ENCODE data around the gene PRDM7. TPM values are rescaled to one million over a fixed set of nuclear protein-coding genes. Genes with fewer than 3 reads are reported as not detected.

Gene PRDM7
- total RNA-seq, 1 experiment from 2014 or later = not detected

GRCh38 chr16:90023078-90023447 is 54.1 kb downstream of the PRDM7 start:
- DNase-seq (ENCODE audit: low spot score) = no peak
- ChIA-PET CTCF (interaction anchor here (0.7 kb wide), 1 partner anchor 86 kb away, joined by 5 read pairs; no protein-coding TSS in a partner anchor), POLR2A (ENCODE audit: low non-redundant PET) (interaction anchor here (0.6 kb wide), 1 partner anchor 15 kb away, joined by 8 read pairs; no protein-coding TSS in a partner anchor)
- Histone ChIP-seq H3K4me3 (ENCODE audit: low read depth, low read length, poor library complexity, severe bottlenecking) (peak overlapping the region; percentile 81), H3K27me3 (replicated peaks; ENCODE audit: insufficient read depth, low read depth, low read length, poor library complexity) (no peaks in the 10 kb centered on the region), H3K36me3 (ENCODE audit: insufficient read depth, low read length, poor library complexity, severe bottlenecking) (no peaks in the 10 kb centered on the region), H3K27ac (ENCODE audit: low read depth, low read length, poor library complexity, severe bottlenecking) (peak overlapping the region; percentile 90), H3K9me3 (ENCODE audit: low read depth, low read length, poor library complexity, severe bottlenecking) (no peaks in the 10 kb centered on the region), H3K4me1 (ENCODE audit: insufficient read depth, low read length, poor library complexity, severe bottlenecking) (peaks cover 27% of the 10 kb centered on the region)
- BruUV-seq (replicated peaks) = no TSS peak
- intact Hi-C loops (cut with micrococcal nuclease; ENCODE audit: unreplicated experiment) = loop anchor here (10.0 kb wide), 1 partner anchor 98 kb away; the partner anchor contains the start of gene TUBB3
- TF ChIP-seq EZH2 (IDR thresholded peaks at IDR 0.05; ENCODE audit: borderline replicate concordance, low read depth, low read length, poor library complexity, severe bottlenecking) = no peak
- no peak for TF ChIP-seq CTCF (conservative IDR thresholded peaks at IDR 0.05; ENCODE audit: low read depth, low read length)

GRCh38 chr16:90022209-90023077 is 54.7 kb downstream of the PRDM7 start:
- BruUV-seq (replicated peaks) = TSS peak; percentile 78
- intact Hi-C loops (cut with micrococcal nuclease; ENCODE audit: unreplicated experiment) = loop anchor here (10.0 kb wide), 1 partner anchor 98 kb away; the partner anchor contains the start of gene TUBB3
- POLR2A ChIA-PET (ENCODE audit: low non-redundant PET) = no interaction called here

GRCh38 chr16:90020838-90021382 is 56.2 kb downstream of the PRDM7 start:
- TF ChIP-seq EZH2 (IDR thresholded peaks at IDR 0.05; ENCODE audit: borderline replicate concordance, low read depth, low read length, poor library complexity, severe bottlenecking) = no peak
- no peak for TF ChIP-seq CTCF (conservative IDR thresholded peaks at IDR 0.05; ENCODE audit: low read depth, low read length)
- Histone ChIP-seq H3K4me3 (ENCODE audit: low read depth, low read length, poor library complexity, severe bottlenecking) (no peak overlapping the region), H3K9me3 (ENCODE audit: low read depth, low read length, poor library complexity, severe bottlenecking) (no peaks in the 10 kb centered on the region), H3K36me3 (ENCODE audit: insufficient read depth, low read length, poor library complexity, severe bottlenecking) (no peaks in the 10 kb centered on the region), H3K4me1 (ENCODE audit: insufficient read depth, low read length, poor library complexity, severe bottlenecking) (peaks cover 27% of the 10 kb centered on the region), H3K27ac (ENCODE audit: low read depth, low read length, poor library complexity, severe bottlenecking) (peak overlapping the region; percentile 90), H3K27me3 (replicated peaks; ENCODE audit: insufficient read depth, low read depth, low read length, poor library complexity) (no peaks in the 10 kb centered on the region)
- peak; percentile 27 for DNase-seq (ENCODE audit: low spot score)
- intact Hi-C loops (cut with micrococcal nuclease; ENCODE audit: unreplicated experiment) = loop anchor here (10.0 kb wide), 1 partner anchor 96 kb away; the partner anchor contains the start of gene TUBB3
- POLR2A ChIA-PET (ENCODE audit: low non-redundant PET) = no interaction called here
- CTCF ChIA-PET = no interaction called here
- no TSS peak for BruUV-seq (replicated peaks)

More at GRCh38 chr16:90022209-90023077, 54.7 kb downstream of the PRDM7 start:
- Histone ChIP-seq H3K4me1 (ENCODE audit: insufficient read depth, low read length, poor library complexity, severe bottlenecking) (peaks cover 27% of the 10 kb centered on the region), H3K4me3 (ENCODE audit: low read depth, low read length, poor library complexity, severe bottlenecking) (peak overlapping the region; percentile 81), H3K36me3 (ENCODE audit: insufficient read depth, low read length, poor library complexity, severe bottlenecking) (no peaks in the 10 kb centered on the region), H3K9me3 (ENCODE audit: low read depth, low read length, poor library complexity, severe bottlenecking) (no peaks in the 10 kb centered on the region), H3K27ac (ENCODE audit: low read depth, low read length, poor library complexity, severe bottlenecking) (peak overlapping the region; percentile 90), H3K27me3 (replicated peaks; ENCODE audit: insufficient read depth, low read depth, low read length, poor library complexity) (no peaks in the 10 kb centered on the region)
- DNase-seq (ENCODE audit: low spot score) = peak; percentile 96
- TF ChIP-seq EZH2 (IDR thresholded peaks at IDR 0.05; ENCODE audit: borderline replicate concordance, low read depth, low read length, poor library complexity, severe bottlenecking) = no peak
- TF ChIP-seq CTCF (conservative IDR thresholded peaks at IDR 0.05; ENCODE audit: low read depth, low read length) = no peak
- CTCF ChIA-PET = no interaction called here

All from A673 (cell line).